SK-MEL-5 (cell line): Measurements from ENCODE around the gene CD69. TPM values are rescaled to one million over a fixed set of nuclear protein-coding genes. Genes with fewer than 3 reads are reported as not detected.
"Not testable (repeated sequence)": the region's sequence is repeated elsewhere in the genome, so short reads cannot be mapped to it uniquely, and the experiment has no call there.

Experiments used
- DNase-seq: peaks from one replicate; pipeline ENCODE4 v3.0.0-alpha.2; 2016; ENCODE audit warnings: low read depth, low spot score
- in situ Hi-C: cut with HindIII; loops from 2 replicates; pipeline ENCODE4 v1.10.0; 2016; ENCODE audit warnings: low sequenced_read_pairs, high pct_unique_total_duplicates, low pct_unique_long_range_greater_than_20kb
- total RNA-seq: library from RNA; depleted of rRNA; stranded (reverse); fragments of >200 nt; shearing (Covaris generic); gene quantifications from 2 replicates; pipeline ENCODE4 v1.2.3, GENCODE V29; 2014

The CD69 gene
- total RNA-seq, 1 experiment from 2014 or later: not detected

DNA sequence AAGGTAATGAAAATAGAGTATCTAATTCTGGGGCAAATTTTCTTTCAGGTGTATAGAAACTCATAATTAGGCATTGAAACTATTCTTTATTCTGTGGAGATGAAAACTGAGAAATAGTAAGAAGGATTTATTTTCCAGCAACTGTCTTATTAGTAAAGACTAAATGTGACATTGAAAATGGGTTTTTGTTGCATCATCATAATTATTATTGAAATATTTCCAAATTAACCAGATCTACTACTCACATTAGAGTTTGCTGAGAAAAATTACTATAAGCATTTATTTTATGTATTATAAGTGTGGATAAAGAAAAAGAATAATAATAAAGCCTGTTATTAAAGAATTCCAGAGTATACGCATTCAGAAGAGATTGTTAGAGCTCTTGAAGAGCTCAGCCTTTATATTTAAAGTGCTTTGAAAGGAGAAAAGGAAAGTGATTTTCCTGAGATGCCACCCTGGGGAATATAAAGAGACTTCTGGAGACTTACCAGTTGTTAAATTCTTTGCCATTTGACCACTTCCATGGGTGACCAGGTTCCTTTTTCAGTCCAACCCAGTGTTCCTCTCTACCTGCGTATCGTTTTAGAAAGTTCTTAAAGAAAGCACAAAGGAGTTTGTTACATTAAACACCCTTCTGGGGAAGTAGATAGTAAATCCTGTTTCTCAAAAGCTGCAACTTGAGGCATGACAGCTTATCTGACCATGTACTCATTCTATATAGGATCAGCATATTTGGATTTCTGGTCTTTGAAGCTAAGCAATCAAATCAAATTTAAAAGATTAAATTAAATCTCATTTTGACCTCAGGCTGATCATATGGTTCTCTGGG, 6.4 kb downstream of the CD69 start:
- in situ Hi-C loops: no loop called here
- DNase-seq: no peak

DNA sequence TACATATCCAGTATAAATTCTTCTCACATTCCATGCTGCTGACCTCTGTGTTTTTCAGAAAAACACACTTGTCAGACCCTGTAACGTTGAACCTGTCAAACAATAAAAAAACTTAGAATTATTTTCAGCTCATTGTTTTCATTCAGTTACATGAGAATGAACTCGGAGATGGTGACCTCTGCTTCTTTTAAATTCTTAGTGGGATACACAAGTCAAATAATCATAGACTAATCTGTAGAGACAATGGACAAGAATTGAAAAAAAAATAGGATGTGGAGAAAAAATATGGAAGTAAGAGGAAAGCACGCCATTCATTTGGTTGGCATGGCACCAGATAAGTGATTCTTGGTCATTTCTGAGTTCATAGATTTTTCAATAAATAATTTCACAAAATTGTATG, 7.2 kb downstream of the CD69 start:
- DNase-seq: no peak
- in situ Hi-C loops: no loop called here

DNA sequence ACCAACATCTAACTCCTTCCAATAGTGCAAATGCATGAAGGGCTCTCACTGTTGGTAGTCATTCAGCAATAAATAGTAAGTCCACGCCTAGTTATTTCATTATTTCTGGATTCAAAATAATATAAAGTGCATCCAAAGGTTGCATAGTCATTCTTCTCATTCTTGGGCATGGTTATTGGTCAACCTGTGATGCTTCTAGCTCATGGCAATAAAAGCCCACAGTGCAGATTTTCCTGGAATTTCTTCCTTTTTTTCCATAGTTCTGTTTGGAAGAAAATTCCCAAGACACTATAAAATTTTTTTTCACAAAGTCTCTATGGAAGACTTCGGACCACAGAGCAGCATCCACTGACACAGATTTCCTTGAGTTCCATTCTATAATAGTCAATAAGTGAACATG, 7.6 kb downstream of the CD69 start:
- in situ Hi-C loops: no loop called here
- DNase-seq: no peak

DNA sequence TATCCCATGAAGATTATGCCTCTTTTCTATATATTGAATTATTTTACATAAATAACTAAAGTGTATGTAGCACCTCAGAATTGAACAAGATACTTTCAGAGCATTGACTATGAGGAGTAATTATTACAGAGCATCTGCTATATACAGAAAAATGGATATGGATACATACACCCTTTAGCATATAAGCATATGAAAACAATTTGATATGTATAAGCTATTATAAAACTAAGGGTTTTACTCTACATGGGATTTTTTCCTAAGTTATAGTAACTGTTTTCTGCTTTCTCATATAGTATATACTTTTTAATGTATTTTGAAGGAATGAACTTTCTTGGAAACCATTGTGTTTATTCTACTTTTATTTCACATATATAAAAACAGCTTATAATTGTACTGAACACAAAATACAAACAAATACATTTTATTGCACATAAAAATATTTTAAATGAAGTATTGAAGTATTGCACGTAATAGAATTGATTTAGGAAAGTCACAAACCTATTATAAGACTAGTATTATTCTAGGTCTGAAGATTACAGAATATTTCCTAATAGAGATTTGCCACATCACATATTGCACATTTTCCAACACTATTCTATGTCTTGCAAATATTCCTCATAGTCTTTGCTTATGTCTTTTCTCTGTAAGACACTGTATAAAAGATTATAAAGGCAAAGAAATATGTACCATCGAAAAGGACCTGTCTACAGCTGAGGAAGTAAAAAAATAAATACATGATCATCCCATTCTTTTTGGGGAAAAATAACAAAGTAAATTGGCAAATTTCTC, 8.4 kb downstream of the CD69 start:
- no peak for DNase-seq
- in situ Hi-C loops: no loop called here

DNA sequence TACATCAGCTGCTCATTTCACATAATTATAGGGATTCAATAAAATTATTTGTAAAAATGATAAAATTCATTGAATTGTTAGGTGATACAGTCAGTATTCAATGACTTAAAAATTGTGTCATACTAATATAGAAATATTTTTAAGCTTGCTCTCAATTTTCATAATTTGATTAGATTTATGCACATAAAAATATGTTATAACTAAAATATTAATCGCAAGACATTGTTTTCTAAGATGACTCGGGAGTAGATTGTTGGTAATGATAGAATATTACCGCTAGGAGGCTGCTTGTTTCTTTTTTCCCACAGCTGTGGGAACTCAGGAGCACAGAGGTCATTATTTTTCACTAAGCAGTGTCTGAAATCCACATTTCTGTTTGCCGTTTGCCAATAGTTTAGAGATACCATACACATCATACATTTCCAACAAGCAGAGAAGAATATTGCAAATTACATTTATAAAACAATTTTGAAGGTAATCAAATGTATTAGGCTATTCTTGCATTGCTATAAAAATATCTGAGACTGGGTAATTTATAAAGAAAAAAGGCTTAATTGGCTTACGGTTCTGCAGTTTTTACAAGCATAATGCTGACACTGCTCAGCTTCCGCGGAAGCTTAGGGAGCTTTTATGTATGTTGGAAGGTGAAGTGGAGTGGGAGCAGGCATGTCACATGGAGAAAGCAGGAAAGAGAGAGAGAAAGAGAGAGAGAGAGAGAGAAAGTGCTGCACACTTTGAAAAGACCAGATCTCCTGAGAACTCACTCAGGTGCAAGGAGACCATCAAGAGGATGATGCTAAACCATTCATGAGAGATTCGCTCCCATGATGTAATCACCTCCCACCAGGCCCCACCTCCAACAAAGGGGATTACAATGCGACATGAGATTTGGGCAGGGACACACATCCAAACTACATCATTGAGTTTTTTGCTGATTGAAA, 9.2 kb downstream of the CD69 start:
- peak; percentile 67 for DNase-seq
- in situ Hi-C loops: no loop called here

DNA sequence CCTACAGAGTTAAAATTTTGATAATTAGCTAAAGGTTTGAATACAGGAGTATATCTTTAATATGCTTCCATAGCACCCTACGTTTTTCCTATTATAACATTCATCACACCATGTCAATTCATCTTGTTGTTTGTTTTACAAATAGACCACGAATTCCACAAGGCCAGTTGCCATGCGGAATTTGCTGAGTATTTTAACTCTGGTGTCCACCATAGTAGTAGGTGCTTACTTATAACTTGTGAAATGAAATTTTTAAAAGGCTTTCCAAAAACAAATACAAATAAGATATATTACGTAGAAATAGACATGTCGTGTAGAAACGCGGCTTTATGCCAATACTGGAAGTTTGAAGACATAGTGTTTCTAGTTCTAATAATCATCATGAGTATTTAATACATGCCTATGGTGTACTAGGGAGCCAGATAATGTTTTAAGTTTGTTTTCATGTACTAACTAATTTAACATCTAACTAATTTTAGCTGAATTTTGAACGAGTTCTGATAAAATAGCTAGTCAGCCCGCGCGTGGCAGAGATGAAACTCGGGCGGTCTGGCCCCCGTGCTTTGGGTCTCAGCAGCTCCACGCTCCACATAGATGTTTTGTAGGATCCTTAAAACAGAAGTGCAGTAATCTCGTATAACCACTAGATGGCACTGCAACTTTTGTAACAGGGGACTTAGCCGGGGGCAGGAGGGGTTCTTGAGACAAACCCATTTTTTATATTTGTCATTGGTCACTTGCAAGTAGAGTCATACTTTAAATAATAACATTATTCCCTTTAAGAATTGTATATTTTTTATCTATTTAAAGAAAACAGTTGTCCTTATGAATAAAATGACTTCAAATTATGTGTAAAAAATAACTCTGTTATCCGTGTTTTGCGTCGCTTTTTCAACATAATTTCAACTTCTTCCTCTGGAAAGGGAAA, 10.2 kb downstream of the CD69 start:
- in situ Hi-C loops: no loop called here

DNA sequence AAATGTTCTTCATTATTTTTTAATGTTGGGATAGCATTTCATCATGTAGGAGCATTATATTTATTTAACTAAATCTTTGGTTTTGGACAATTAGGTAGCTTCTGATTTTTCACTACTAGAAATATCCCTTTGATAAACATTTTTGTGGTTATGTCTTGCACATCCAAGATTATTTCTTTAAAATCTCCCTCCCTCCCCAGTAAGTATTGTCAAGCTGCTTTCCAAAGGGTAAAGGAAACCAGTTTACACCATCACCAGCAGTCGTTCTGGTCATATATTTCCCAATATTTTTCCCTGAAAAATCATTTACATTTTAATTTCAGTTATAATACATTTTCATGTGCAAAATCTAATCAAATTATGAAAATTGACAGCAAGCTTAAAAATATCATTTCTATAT, 11.1 kb downstream of the CD69 start:
- no peak for DNase-seq
- in situ Hi-C loops: no loop called here

More for the DNA sequence above, 10.2 kb downstream of the CD69 start:
- peak; percentile 82 for DNase-seq

DNA sequence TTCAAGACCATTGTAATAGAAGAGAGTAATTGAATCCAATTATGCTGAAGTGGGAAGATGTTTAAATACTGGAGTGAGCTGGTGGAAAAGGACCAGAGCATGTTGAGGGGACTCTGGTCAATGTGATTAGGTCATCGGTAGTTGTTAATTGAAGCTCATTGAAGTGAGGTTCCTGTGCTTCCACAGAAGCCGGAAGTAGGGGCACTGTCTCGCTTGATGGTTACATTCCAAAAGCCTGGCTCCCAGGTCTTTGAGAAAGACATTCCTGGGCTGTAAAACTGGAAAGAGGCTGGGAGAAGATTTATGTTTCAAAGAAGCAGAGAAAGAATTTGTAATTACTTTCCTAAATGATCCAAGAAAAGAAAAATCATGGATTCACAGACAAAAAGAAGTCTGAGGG, 15.5 kb downstream of the CD69 start:
- in situ Hi-C loops: no loop called here
- DNase-seq: no peak

DNA sequence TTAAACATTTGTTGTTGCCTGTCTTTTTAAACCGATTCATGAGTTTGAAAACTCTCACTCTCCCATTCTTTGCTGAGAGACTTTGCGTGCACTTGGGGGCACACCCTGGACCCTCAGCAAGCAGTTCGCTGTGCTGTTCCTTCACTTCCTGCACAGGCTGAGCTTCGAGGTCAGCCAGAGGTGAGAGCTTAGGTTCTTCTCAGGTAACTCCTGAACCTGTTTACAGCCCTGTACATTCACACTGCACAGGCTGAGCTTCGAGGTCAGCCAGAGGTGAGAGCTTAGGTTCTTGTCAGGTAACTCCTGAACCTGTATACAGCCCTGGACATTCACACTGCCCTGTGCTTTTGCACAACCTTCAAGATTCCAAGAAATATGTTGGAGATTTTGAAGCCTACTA, 18.0 kb downstream of the CD69 start:
- no peak for DNase-seq
- in situ Hi-C loops: no loop called here

DNA sequence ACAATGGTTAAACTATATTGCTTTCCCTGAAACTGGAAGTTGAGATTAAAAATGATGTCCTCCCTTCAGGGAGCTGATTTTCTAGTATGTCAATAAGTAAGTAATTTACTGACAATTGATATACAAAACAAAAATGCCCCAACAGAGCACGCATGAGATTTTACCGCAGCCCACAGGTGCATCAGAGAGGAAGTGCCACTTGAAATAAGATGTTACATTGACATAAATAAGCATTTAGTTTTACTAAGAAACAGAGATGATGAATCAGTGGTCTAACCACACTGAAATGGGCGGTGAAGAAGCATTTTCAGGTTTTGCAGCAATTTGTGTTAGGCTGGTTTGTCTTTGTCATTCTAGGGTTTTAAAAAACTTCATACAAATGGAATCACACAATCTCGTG, 19.0 kb downstream of the CD69 start:
- in situ Hi-C loops: no loop called here
- no peak for DNase-seq

DNA sequence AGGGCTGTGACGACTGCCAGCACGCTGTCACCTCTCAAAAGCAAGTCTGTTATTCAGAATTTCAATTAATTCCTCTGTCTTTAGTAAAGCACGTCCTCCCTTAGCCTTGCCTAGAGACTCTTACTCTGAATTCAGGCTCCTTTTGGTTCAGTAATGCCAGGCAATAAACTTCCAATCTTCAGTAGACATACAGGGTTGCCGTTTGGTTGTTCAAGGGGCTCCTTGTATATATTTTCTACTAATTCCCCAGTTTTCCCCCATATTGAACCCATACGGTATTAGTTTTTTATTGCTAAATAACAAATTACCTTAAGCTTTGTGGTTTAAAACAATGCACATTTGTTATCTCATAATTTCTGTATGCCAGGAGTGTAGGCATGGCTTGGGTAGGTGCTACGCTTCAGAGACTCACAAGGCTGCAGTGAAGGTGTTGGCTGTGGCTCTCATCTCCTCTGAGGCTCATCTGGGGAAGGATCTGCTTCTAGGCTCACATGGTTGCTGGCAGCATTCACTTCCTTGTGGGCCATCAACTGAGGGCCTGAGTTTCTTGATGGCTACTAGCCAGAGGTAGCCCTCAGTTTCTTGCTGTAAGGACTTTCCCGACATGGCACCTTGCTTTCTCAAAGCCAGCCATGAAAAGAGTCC, 20.5 kb downstream of the CD69 start:
- in situ Hi-C loops: no loop called here
- DNase-seq: no peak

DNA sequence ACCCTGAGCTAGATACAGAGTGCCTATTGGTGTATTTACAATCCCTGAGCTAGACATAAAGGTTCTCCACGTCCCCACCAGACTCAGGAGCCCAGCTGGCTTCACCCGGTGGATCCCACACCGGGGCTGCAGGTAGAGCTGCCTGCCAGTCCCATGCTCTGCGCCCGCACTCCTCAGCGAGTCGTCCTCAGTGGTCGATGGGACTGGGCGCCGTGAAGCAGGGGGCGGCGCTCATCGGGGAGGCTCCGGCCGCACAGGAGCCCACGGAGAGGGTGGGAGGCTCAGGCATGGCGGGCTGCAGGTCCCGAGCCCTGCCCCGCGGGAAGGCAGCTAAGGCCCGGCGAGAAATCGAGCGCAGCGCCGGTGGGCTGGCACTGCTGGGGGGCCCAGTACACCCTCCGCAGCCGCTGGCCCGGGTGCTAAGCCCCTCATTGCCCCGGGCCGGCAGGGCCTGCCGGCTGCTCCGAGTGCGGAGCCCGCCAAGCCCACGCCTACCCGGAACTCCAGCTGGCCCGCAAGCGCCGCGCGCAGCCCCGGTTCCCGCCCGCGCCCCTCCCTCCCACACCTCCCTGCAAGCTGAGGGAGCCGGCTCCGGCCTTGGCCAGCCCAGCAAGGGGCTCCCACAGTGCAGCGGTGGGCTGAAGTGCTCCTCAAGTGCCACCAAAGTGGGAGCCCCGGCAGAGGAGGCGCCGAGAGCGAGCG, 21.1 kb downstream of the CD69 start:
- in situ Hi-C loops, DNase-seq: not testable (repeated sequence)

DNA sequence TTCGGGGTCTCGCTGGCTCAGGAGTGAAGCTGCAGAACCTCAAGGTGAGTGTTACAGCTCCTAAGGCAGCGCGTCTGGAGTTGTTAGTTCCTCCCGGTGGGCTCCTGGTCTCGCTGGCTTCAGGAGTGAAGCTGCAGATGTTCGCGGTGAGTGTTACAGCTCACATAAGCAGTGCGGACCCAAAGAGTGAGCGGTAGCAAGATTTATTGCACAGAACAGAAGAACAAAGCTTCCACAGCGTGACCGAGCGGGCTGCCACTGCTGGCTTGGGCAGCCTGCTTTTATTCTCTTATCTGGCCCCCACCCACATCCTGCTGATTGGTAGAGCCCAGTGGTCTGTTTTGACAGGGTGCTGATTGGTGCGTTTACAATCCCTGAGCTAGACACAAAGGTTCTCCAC, 21.8 kb downstream of the CD69 start:
- DNase-seq, in situ Hi-C loops: not testable (repeated sequence)

DNA sequence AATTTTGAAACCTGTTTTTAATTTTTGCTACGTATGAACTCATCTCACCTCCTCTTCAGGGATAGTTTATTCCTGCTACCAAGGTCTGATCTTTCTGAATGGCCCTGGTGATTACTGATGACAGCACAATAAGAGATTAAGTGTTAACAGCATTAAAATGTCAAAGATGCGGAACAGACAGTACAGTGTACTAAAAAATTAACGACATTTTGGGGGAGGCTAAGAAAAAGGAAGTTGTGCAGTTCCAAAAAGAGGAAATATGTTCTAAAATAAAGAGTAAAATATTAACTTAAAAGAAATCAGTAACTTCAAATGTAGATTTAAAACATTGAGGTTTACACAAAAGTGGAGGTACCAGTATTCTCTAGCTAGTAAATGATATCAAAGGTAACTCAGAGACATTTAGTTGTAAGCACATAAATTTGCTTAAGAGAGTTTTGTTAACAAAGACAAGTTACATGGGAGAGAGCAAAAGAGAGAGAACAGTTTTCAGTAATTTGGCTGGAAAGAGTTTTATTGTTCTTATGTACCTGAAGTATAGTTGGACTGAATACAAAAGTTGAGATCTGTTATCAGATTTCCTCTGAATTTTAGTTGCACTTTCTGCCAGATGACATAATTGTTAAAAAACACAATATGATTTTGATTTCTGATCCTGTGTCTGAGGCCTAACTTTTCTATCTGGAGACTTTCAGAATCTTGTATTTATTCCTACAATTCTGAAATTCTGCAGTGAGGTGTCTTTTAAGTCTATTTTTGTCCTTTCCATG, 23.6 kb downstream of the CD69 start:
- no peak for DNase-seq
- in situ Hi-C loops: no loop called here

DNA sequence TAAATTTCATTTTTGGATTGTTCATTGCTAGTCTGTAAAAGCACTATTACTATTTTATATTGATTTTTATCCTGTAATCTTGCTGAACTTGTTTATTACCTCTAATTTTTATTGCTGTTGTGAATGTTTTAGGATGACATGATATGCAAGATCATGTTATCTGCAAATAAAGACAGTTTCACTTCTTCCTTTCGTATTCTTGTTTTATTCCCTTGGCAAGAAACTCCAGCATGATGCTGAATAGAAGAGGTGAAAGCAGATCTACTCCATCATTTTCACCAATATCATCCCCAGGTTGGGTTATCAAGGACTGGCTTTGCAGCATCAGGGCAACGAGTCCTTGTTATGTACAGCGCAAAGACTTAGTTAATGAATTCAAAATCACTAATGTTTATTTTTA, 25.1 kb downstream of the CD69 start:
- in situ Hi-C loops: no loop called here
- no peak for DNase-seq
